Mammary epithelial cell (primary cell): Measurements from ENCODE around the gene TMEM132A.

Source experiments
- EZH2 ChIP-seq: IDR thresholded peaks from 2 replicates; pipeline ENCODE4 v1.6.1; 2012; ENCODE audit warnings: low read length, inconsistent platforms, borderline replicate concordance
- TF ChIP-seq, protein P1 (sequence below), 2 donors: IDR thresholded peaks in 1 of 2; conservative IDR thresholded peaks in 1 of 2; 2 replicates each; pipeline ENCODE4 v1.5.1; 2011 to 2012; ENCODE audit warnings: inconsistent platforms in 2 of 2, low read length in 2 of 2, mild to moderate bottlenecking in 2 of 2, control low read depth in 1 of 2, low read depth in 1 of 2; ENCODE audit not compliant: insufficient read depth in 1 of 2; ENCODE audit errors: extremely low read depth in 1 of 2

DNA sequence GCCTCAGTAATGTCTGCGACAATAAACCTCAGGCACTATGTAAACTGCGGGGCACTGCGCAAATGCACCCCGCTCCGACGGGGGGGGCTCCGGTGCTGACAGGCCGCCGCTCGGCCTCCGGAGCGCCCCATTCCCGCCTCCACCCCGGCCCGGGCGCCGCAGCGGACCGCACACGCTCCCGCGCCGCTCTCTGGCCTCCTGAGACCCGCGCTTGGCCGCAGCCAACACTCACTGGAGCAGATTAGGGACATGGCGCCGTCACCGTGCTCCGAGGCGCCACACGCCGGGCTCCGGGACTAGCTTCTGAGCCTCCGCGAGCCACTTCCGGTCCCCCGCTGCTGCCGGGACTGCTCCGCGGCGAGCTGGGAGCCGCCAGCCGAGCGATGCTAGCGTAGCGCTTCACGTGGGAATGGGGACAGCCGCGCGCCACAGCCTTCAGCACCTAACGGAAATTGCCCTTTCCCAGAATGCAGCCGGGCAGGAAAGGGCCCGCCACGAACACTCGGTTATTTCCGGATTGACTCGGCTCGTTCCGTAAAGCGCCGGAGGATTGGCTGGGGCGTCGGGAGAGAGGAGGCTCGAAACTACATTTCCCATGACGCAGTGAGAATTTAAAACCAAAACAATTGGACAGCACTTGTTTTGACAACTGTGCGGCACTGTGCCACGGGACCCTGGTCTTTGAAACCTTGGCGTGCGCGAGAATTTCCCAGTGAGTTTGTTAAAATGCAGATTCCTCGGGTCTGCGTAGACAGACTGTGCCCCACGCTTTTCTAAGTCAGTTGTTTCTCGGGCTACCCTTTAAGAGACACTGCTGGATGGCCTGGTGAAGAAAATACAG is 17.9 kb upstream of the TMEM132A start, which contains the start of gene PRPF19:
- TF ChIP-seq, protein P1, sequence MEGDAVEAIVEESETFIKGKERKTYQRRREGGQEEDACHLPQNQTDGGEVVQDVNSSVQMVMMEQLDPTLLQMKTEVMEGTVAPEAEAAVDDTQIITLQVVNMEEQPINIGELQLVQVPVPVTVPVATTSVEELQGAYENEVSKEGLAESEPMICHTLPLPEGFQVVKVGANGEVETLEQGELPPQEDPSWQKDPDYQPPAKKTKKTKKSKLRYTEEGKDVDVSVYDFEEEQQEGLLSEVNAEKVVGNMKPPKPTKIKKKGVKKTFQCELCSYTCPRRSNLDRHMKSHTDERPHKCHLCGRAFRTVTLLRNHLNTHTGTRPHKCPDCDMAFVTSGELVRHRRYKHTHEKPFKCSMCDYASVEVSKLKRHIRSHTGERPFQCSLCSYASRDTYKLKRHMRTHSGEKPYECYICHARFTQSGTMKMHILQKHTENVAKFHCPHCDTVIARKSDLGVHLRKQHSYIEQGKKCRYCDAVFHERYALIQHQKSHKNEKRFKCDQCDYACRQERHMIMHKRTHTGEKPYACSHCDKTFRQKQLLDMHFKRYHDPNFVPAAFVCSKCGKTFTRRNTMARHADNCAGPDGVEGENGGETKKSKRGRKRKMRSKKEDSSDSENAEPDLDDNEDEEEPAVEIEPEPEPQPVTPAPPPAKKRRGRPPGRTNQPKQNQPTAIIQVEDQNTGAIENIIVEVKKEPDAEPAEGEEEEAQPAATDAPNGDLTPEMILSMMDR (conservative IDR thresholded peaks at IDR 0.05 in 1 of 2, IDR thresholded peaks at IDR 0.05 in 1 of 2; ENCODE audit: extremely low read depth in 1 of 2, insufficient read depth in 1 of 2, low read depth in 1 of 2, low read length in 2 of 2): no peak
- no peak for TF ChIP-seq EZH2
